Caco-2 (cell line): ENCODE measurements around the gene RHBDF1. TPM values are rescaled to one million over a fixed set of nuclear protein-coding genes. Genes with fewer than 3 reads are reported as not detected.
A peak's percentile ranks its signal among the peaks of the same experiment; 100 is the strongest.

Experiments used
- BruUV-seq: library from RNA; stranded (reverse); fragments of 400-500 nt; replicated peaks from 2 replicates; lab custom pipeline; 2021; lab: Mats Ljungman, UMichigan
- CTCF ChIA-PET: fragments of 300-600 bp; sonication (Branson Sonifier 250); formaldehyde crosslinking; loops from one replicate; lab custom pipeline; 2022; ENCODE audit warnings: antibody characterized with exemption; lab: Charles Lee
- POLR2A ChIA-PET: fragments of 300-600 bp; sonication (Branson Sonifier 250); formaldehyde crosslinking; loops from one replicate; lab custom pipeline; 2022; ENCODE audit warnings: antibody characterized with exemption; lab: Charles Lee
- DNase-seq, 2 experiments: peaks; one replicate each; pipeline versions ENCODE4 v3.0.0 to v3.0.0-alpha.2; 2020 to 2022
- H3K27me3 ChIP-seq: replicated peaks from 2 replicates; pipeline ENCODE4 v1.6.0; 2011; ENCODE audit warnings: low read length; ENCODE audit not compliant: control insufficient read depth, insufficient read depth
- H3K36me3 ChIP-seq: 2 replicates; pipeline ENCODE4 v1.5.1; 2011; ENCODE audit warnings: low read length; ENCODE audit not compliant: control insufficient read depth, insufficient read depth
- H3K4me1 ChIP-seq: fragments of 250-450 bp; sonication (Bioruptor Pico); 2 replicates; pipeline ENCODE4 v1.5.1; 2020; ENCODE audit warnings: mild to moderate bottlenecking
- H3K4me3 ChIP-seq: 2 replicates; pipeline ENCODE4 v1.5.1; 2011; ENCODE audit warnings: low read depth, mild to moderate bottlenecking, control low read depth, low read length
- H3K9me3 ChIP-seq: fragments of 250-450 bp; sonication (Bioruptor Pico); 2 replicates; pipeline ENCODE4 v1.5.1; 2020; ENCODE audit warnings: mild to moderate bottlenecking, moderate library complexity
- H3K27ac Mint-ChIP-seq: one replicate; pipeline ENCODE4 v1.8.0; 2022; ENCODE audit warnings: mixed read lengths; ENCODE audit not compliant: unreplicated experiment
- H3K27me3 Mint-ChIP-seq: one replicate; pipeline ENCODE4 v1.8.0; 2022; ENCODE audit warnings: mixed read lengths; ENCODE audit not compliant: insufficient read depth, unreplicated experiment
- H3K36me3 Mint-ChIP-seq: one replicate; pipeline ENCODE4 v1.8.0; 2022; ENCODE audit warnings: mild to moderate bottlenecking, mixed read lengths; ENCODE audit not compliant: insufficient read depth, unreplicated experiment
- H3K4me1 Mint-ChIP-seq: one replicate; pipeline ENCODE4 v1.8.0; 2022; ENCODE audit warnings: low read depth, mixed read lengths; ENCODE audit not compliant: unreplicated experiment
- H3K4me3 Mint-ChIP-seq: one replicate; pipeline ENCODE4 v1.8.0; 2022; ENCODE audit warnings: mild to moderate bottlenecking, moderate library complexity, mixed read lengths; ENCODE audit not compliant: unreplicated experiment
- H3K9me3 Mint-ChIP-seq: one replicate; pipeline ENCODE4 v1.8.0; 2022; ENCODE audit warnings: mixed read lengths; ENCODE audit not compliant: unreplicated experiment
- intact Hi-C: fragments of 100-400 bp; cut with micrococcal nuclease; formaldehyde crosslinking; loops from one replicate; pipeline ENCODE4 v1.10.0; 2022; ENCODE audit not compliant: unreplicated experiment
- total RNA-seq: library from RNA; stranded (reverse); gene quantifications from 2 replicates; pipeline ENCODE4 v1.2.3, GENCODE V29; 2022
- TF ChIP-seq, protein P1 (sequence below), 2 experiments: fragments of 200-600 bp in 1 of 2; IDR thresholded peaks; 1 replicate in 1 of 2; 2 replicates in 1 of 2; pipeline versions ENCODE4 v1.5.1 to v1.8.0; 2011 to 2022; ENCODE audit warnings: antibody characterized with exemption in 1 of 2, control low read depth in 1 of 2, inconsistent platforms in 1 of 2, low read depth in 1 of 2, low read length in 1 of 2, mild to moderate bottlenecking in 1 of 2, moderate library complexity in 1 of 2; ENCODE audit not compliant: insufficient read depth in 1 of 2, severe bottlenecking in 1 of 2, unreplicated experiment in 1 of 2

The RHBDF1 gene
- total RNA-seq, 1 experiment from 2014 or later, result 62.3 TPM

DNA sequence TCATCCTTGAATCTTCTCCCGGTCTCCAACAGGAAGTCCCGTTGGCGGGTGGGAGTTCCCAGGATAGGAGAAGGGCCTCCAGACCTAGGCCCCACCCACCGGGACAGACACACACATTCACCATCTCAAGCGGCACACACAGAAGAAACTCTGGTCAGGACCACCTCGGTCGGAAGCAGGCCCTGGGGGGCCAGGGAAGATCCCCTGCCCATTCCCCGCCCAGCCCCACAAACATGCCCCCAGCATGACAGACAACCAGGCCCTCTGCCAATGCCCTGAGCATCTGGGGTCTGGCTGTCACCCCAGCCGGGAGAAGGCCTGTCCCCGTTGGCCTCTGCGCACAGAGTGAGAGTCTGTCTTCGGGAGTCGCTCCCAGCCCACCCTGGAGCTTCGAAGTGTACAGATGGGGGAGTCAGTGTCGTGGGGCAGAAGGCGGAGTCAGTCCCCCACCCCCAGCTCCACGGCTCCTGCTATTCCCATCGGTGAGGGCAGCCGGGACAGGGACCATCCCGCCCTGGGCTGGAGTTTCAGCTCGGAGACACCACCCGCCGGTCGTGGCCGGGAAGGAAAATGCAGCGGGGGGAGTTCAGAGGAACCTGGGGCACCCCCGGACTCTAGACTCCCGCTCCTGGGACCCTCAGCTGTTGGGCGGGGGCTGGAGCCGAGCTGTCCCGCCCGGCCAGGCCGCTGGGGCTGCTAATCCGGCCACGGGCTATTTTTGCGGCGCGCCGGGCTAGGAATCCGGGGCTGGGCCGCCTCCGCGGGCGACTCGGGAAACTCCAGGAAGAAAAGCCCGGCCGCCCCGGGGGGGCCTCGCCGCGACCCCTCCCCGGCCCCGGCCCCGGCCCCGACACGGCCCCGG is 660 bp downstream of the RHBDF1 start:
- Mint-ChIP-seq H3K36me3 (peaks cover 19% of the 10 kb centered on the region), H3K4me1 (peaks cover 7% of the 10 kb centered on the region), H3K4me3 (peak overlapping the region; percentile 88), H3K9me3 (no peaks in the 10 kb centered on the region), H3K27ac (peak overlapping the region; percentile 85), H3K27me3 (no peaks in the 10 kb centered on the region)
- ChIA-PET CTCF (interaction anchor here (1.0 to 1.9 kb wide), 3 partner anchors 25 to 109 kb away, joined by 3 to 10 read pairs (median 5); no protein-coding TSS in a partner anchor), POLR2A (interaction anchor here (0.9 to 1.6 kb wide), 4 partner anchors 19 to 455 kb away, joined by 3 to 14 read pairs (median 4); partner anchors contain the start of genes AXIN1, POLR3K and SNRNP25)
- Histone ChIP-seq H3K4me3 (peak overlapping the region; percentile 58), H3K36me3 (no peaks in the 10 kb centered on the region; the same call in 1 of the 2 replicates), H3K4me1 (peaks cover 35% of the 10 kb centered on the region), H3K9me3 (no peaks in the 10 kb centered on the region), H3K27me3 (no peaks in the 10 kb centered on the region)
- peak; percentile 90 to 91 for DNase-seq
- TSS peak; percentile 82 for BruUV-seq
- intact Hi-C loops, result no loop called here
- TF ChIP-seq, protein P1, sequence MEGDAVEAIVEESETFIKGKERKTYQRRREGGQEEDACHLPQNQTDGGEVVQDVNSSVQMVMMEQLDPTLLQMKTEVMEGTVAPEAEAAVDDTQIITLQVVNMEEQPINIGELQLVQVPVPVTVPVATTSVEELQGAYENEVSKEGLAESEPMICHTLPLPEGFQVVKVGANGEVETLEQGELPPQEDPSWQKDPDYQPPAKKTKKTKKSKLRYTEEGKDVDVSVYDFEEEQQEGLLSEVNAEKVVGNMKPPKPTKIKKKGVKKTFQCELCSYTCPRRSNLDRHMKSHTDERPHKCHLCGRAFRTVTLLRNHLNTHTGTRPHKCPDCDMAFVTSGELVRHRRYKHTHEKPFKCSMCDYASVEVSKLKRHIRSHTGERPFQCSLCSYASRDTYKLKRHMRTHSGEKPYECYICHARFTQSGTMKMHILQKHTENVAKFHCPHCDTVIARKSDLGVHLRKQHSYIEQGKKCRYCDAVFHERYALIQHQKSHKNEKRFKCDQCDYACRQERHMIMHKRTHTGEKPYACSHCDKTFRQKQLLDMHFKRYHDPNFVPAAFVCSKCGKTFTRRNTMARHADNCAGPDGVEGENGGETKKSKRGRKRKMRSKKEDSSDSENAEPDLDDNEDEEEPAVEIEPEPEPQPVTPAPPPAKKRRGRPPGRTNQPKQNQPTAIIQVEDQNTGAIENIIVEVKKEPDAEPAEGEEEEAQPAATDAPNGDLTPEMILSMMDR (IDR thresholded peaks at IDR 0.05; ENCODE audit: insufficient read depth in 1 of 2, low read depth in 1 of 2, low read length in 1 of 2, severe bottlenecking in 1 of 2, unreplicated experiment in 1 of 2), result no peak

DNA sequence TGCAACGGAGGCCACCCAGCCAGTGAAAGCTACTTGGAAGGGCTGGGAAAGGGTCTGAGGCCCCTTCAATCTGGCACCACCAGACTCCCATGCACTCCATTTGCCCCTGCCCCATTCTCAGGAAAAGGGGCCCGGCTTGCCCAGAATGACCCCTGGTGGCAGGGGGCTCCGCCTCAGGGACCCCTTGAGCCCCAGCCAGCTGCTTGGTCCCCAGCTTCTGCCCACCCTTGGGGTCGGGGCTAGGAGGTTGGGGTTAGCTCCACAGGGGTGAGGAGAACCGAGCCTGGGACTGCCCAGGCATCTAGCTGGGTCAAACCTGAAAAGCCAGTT is 1.3 kb downstream of the RHBDF1 start:
- H3K4me1 ChIP-seq, result peaks cover 29% of the 10 kb centered on the region
- Mint-ChIP-seq H3K4me3 (peak overlapping the region; percentile 88), H3K27ac (peak overlapping the region; percentile 85), H3K9me3 (no peaks in the 10 kb centered on the region), H3K36me3 (peaks cover 17% of the 10 kb centered on the region), H3K4me1 (peaks cover 7% of the 10 kb centered on the region), H3K27me3 (no peaks in the 10 kb centered on the region)
- H3K27me3 ChIP-seq, result no peaks in the 10 kb centered on the region
- H3K4me3 ChIP-seq, result peak overlapping the region; percentile 58
- POLR2A ChIA-PET, result interaction anchor here (1.0 to 1.3 kb wide), 2 partner anchors 18 to 282 kb away, joined by 3 to 5 read pairs; partner anchors contain the start of genes AXIN1, POLR3K and SNRNP25
- no peaks in the 10 kb centered on the region for H3K9me3 ChIP-seq
- TF ChIP-seq, protein P1 (IDR thresholded peaks at IDR 0.05; ENCODE audit: insufficient read depth in 1 of 2, low read depth in 1 of 2, low read length in 1 of 2, severe bottlenecking in 1 of 2, unreplicated experiment in 1 of 2), result no peak
- intact Hi-C loops, result no loop called here
- no peaks in the 10 kb centered on the region; the same call in 1 of the 2 replicates for H3K36me3 ChIP-seq
- CTCF ChIA-PET, result interaction anchor here (0.8 to 1.9 kb wide), 3 partner anchors 26 to 36 kb away, joined by 4 to 10 read pairs (median 5); no protein-coding TSS in a partner anchor
- BruUV-seq, result no TSS peak
- DNase-seq, result no peak

DNA sequence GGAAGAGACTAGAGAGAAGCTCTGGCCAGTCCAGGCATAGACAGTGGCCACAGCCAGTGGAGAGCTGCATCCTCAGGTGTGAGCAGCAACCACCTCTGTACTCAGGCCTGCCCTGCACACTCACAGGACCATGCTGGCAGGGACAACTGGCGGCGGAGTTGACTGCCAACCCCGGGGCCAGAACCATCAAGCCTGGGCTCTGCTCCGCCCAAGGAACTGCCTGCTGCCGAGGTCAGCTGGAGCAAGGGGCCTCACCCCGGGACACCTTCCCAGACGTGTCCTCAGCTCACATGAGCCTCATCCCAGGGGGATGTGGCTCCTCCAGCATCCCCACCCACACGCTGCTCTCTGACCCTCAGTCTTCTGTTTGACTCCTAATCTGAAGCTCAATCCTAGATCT is 3.2 kb downstream of the RHBDF1 start:
- BruUV-seq, result no TSS peak
- no peaks in the 10 kb centered on the region for H3K27me3 ChIP-seq
- ChIA-PET CTCF (no interaction called here), POLR2A (no interaction called here)
- H3K4me1 Mint-ChIP-seq, result peaks cover 7% of the 10 kb centered on the region
- TF ChIP-seq, protein P1 (IDR thresholded peaks at IDR 0.05; ENCODE audit: insufficient read depth in 1 of 2, low read depth in 1 of 2, low read length in 1 of 2, severe bottlenecking in 1 of 2, unreplicated experiment in 1 of 2), result no peak
- no peaks in the 10 kb centered on the region; the same call in 1 of the 2 replicates for H3K36me3 ChIP-seq
- H3K27ac Mint-ChIP-seq, result no peak overlapping the region
- no peaks in the 10 kb centered on the region for H3K9me3 ChIP-seq
- H3K4me3 Mint-ChIP-seq, result no peak overlapping the region
- peaks cover 22% of the 10 kb centered on the region for H3K4me1 ChIP-seq
- intact Hi-C loops, result no loop called here
- DNase-seq, result no peak
- no peaks in the 10 kb centered on the region for H3K27me3 Mint-ChIP-seq
- H3K9me3 Mint-ChIP-seq, result no peaks in the 10 kb centered on the region
- H3K36me3 Mint-ChIP-seq, result peaks cover 7% of the 10 kb centered on the region
- H3K4me3 ChIP-seq, result no peak overlapping the region
